NCI-H1694 treated with DMSO at 0.1 percent for 48 hours (cell line): ENCODE data around the gene DEFB115.
"Not testable (repeated sequence)": the region's sequence is repeated elsewhere in the genome, so short reads cannot be mapped to it uniquely, and the experiment has no call there.

Source experiments
- DNase-seq: peaks from one replicate; lab custom pipeline; 2025; lab: John Stamatoyannopoulos, UW

The DEFB115 gene

GRCh38 chr20:31257364-31257763, at the start of gene DEFB115:
Gene DEFB115, plus strand, starts transcription at chr20:31257664. Its CDS starts 0 bp downstream, at chr20:31257664.
- no peak for DNase-seq

GRCh38 chr20:31236953-31237352, 20.5 kb upstream of the DEFB115 start:
- DNase-seq, result no peak

GRCh38 chr20:31237763-31238162, 19.7 kb upstream of the DEFB115 start:
- DNase-seq, result no peak

GRCh38 chr20:31239139-31239538, 18.3 kb upstream of the DEFB115 start:
- no peak for DNase-seq

GRCh38 chr20:31256959-31257358, 505 bp upstream of the DEFB115 start:
- DNase-seq, result no peak

- DNase-seq, result peak; percentile 9
Observed at GRCh38 chr20:31260326-31260932, 3.0 kb downstream of the DEFB115 start.

- no peak for DNase-seq
Observed at GRCh38 chr20:31274441-31274840, 17.0 kb downstream of the DEFB115 start.

- no peak for DNase-seq
Observed at GRCh38 chr20:31278178-31278577, 20.7 kb downstream of the DEFB115 start.

- not testable (repeated sequence) for DNase-seq
Observed at GRCh38 chr20:31284964-31285363, 27.5 kb downstream of the DEFB115 start.

- DNase-seq, result no peak
Observed at GRCh38 chr20:31308535-31309162, 51.2 kb downstream of the DEFB115 start, which contains the start of gene DEFB116. Gene DEFB116, minus strand, starts transcription at chr20:31308585. Its CDS starts 0 bp downstream, at chr20:31308585.
